Thoracic aorta (tissue), 2 donors: ENCODE results near the gene VSIG10L. TPM values are rescaled to one million over a fixed set of nuclear protein-coding genes. Genes with fewer than 3 reads are reported as not detected.

Experiments used
- ATAC-seq: fragments of 150-250 bp; one replicate; pipeline ENCODE4 v1.8.0; 2017; ENCODE audit warnings: low read depth; ENCODE audit not compliant: insufficient number of reproducible peaks, low FRiP score
- DNase-seq: peaks from one replicate; pipeline ENCODE4 v3.0.0-alpha.2; 2020; ENCODE audit warnings: low spot score
- H3K27ac ChIP-seq, 2 donors: fragments of 200-600 bp; sonication (generic); 1 replicate in 1 of 2; 2 replicates in 1 of 2; pipeline ENCODE4 v1.5.1; 2016; ENCODE audit warnings: mild to moderate bottlenecking in 2 of 2, moderate library complexity in 2 of 2
- H3K27me3 ChIP-seq: fragments of 200-600 bp; sonication (generic); replicated peaks from 2 replicates; pipeline ENCODE4 v1.6.0; 2016; ENCODE audit warnings: mild to moderate bottlenecking; ENCODE audit not compliant: insufficient read depth
- H3K36me3 ChIP-seq: fragments of 200-600 bp; sonication (generic); one replicate; pipeline ENCODE4 v1.5.1; 2016
- H3K4me1 ChIP-seq, 2 donors: fragments of 200-600 bp; sonication (generic); 1 replicate in 1 of 2; 2 replicates in 1 of 2; pipeline versions ENCODE4 v1.5.1 to v1.6.0; 2016; ENCODE audit warnings: low read depth in 2 of 2, mild to moderate bottlenecking in 1 of 2; ENCODE audit not compliant: control insufficient read depth in 1 of 2
- H3K4me3 ChIP-seq: fragments of 200-600 bp; sonication (generic); 2 replicates; pipeline ENCODE4 v1.5.1; 2016; ENCODE audit warnings: mild to moderate bottlenecking
- H3K9me3 ChIP-seq: fragments of 200-600 bp; sonication (generic); 2 replicates; pipeline ENCODE4 v1.5.1; 2016
- CTCF ChIP-seq: fragments of 200-600 bp; sonication (generic); IDR thresholded peaks from one replicate; pipeline ENCODE4 v1.5.1; 2019; ENCODE audit warnings: antibody characterized with exemption
- total RNA-seq, 2 donors: library from RNA; depleted of rRNA; stranded (reverse); fragments of >200 nt; gene quantifications; one replicate each; pipeline versions ENCODE4 v1.1.0 to v1.2.3, GENCODE V29; 2016

VSIG10L gene
- total RNA-seq, 2 donors from 2014 or later = 0.54 to 1.6 TPM

DNA sequence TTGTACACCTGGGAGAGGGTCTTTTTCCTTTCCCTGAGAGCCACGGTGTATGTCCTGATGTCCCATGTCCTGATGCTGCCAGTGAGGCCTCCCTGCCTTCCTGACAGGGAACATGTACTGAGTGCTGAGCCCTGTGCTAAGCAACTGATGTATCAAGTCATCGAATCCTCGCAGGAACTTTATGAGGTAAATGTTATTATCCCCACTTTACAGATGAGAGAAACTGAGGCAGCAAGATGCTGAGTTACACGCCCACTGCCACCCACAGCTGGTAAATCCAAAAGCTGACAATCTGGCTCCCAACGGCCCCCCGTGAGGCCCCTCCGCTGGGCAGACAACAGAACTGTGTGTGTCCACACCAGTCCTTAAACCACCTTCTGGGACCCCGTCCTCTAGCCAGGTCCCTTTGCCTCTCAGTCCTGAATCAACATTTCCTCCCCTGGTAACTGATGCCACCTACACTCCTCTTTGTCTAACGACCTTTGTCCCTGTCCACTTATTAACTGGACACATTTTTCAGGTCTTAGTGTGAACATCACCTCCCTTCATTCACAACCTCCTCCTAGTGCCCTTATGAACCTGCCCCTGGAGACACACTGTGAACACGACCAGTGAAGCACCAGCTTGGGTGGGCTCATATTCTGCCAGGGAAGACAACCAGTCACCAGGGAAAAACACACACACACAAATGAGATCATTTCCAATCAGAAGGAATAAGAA is 5.4 kb upstream of the VSIG10L start:
- no peaks in the 10 kb centered on the region for H3K27me3 ChIP-seq
- DNase-seq = no peak
- peaks cover 25% of the 10 kb centered on the region for H3K36me3 ChIP-seq
- no peaks in the 10 kb centered on the region for H3K4me1 ChIP-seq
- H3K27ac ChIP-seq = no peak overlapping the region
- no peak for ATAC-seq
- no peak for TF ChIP-seq CTCF
- no peak overlapping the region for H3K4me3 ChIP-seq
- no peaks in the 10 kb centered on the region for H3K9me3 ChIP-seq

DNA sequence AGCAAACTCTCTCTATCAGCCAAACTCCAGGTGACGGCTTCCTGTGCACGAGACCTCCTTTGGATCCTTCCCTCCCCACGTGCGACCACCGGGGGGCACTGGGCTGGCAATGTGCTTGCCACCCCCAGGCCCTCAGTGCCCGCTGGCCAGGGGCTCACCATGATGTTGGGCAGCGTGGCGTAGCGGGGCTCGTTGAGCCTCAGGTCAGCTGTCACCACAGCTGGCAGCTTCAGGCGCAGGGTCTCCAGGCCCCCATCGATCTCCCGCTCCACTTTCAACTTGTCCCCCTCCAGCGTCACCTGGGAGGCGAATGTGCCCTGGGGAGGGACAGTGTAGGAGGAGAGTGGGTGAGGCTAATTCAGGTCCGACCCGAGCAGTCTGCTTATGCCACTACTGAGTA is 4.8 kb upstream of the VSIG10L start:
- Histone ChIP-seq H3K4me3 (no peak overlapping the region), H3K27me3 (no peaks in the 10 kb centered on the region), H3K9me3 (no peaks in the 10 kb centered on the region), H3K27ac (no peak overlapping the region), H3K4me1 (peaks cover 0 to 2% of the 10 kb centered on the region in 2 donors), H3K36me3 (peaks cover 23% of the 10 kb centered on the region)
- DNase-seq (no peak), ATAC-seq (no peak)
- TF ChIP-seq CTCF = no peak

DNA sequence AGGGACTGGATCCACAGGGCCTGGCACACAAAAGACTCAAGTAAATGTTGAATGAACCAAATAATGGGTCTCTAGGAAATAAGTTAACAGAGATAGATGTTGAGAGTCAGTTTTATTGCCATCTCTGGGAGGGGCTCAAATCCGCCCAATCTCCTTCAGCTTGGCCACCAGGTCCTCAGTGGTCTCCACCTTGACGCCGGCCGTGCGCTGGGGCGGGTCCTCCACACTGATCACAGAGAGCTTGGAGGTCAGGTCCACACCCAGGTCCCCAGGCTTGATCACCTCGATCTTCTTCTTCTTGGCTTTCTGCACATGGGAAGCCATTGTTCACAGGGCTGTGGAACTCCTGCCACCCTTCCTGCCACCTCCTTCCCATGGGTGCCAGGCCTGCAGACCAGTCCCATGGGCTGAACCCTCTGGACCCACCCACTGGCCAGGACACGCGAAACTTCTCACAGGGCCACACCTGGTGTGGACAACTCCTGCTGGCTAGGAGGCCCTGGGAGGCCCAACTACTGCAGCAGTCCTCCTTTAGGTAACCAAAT is 3.2 kb upstream of the VSIG10L start:
- H3K9me3 ChIP-seq = no peaks in the 10 kb centered on the region
- H3K27me3 ChIP-seq = no peaks in the 10 kb centered on the region
- no peak for TF ChIP-seq CTCF
- peaks cover 0 to 13% of the 10 kb centered on the region in 2 donors for H3K4me1 ChIP-seq
- peaks cover 10% of the 10 kb centered on the region for H3K36me3 ChIP-seq
- no peak for DNase-seq
- no peak overlapping the region for H3K27ac ChIP-seq
- no peak overlapping the region for H3K4me3 ChIP-seq
- no peak for ATAC-seq

GRCh38 chr19:51342631-51343569 is 961 bp upstream of the VSIG10L start:
- ATAC-seq = no peak
- H3K27ac ChIP-seq = no peak overlapping the region

More at GRCh38 chr19:51342631-51343569, 961 bp upstream of the VSIG10L start:
- no peak for TF ChIP-seq CTCF
- H3K9me3 ChIP-seq = no peaks in the 10 kb centered on the region
- H3K4me1 ChIP-seq = peaks cover 0 to 18% of the 10 kb centered on the region in 2 donors
- DNase-seq = no peak
- no peak overlapping the region for H3K4me3 ChIP-seq
- peaks cover 6% of the 10 kb centered on the region for H3K36me3 ChIP-seq
- H3K27me3 ChIP-seq = no peaks in the 10 kb centered on the region
